Measurements from ENCODE around the gene FOXS1. TPM values are rescaled to one million over a fixed set of nuclear protein-coding genes. Genes with fewer than 3 reads are reported as not detected.
A peak's percentile ranks its signal among the peaks of the same experiment; 100 is the strongest.

The FOXS1 gene
- total and polyA plus RNA-seq, 4 donors = 1.4 to 3.2 (median 2.5) TPM

GRCh38 chr20:31824125-31824485 is 21.3 kb downstream of the FOXS1 start:
- Histone ChIP-seq H3K4me1 (ENCODE audit: control insufficient read depth in 5 of 5, insufficient read depth in 5 of 5, low read length in 5 of 5) (peaks cover 0 to 15% (median 3%) of the 10 kb centered on the region in 5 donors), H3K9ac (ENCODE audit: insufficient read depth in 1 of 2, low read length in 2 of 2) (no peak overlapping the region), H3K9me3 (ENCODE audit: control insufficient read depth in 4 of 4, insufficient read depth in 3 of 4, low read length in 3 of 4) (no peaks in the 10 kb centered on the region), H3K27ac (ENCODE audit: low read depth in 1 of 2, low read length in 1 of 2) (no peak overlapping the region), H3K4me3 (no peak overlapping the region), H3K36me3 (ENCODE audit: control insufficient read depth in 4 of 4, insufficient read depth in 4 of 4, low read length in 4 of 4) (no peaks in the 10 kb centered on the region), H3K27me3 (ENCODE audit: control insufficient read depth in 3 of 3, insufficient read depth in 3 of 3, low read length in 2 of 3) (no peaks in the 10 kb centered on the region)
- ATAC-seq (ENCODE audit: insufficient read depth, low FRiP score) (no peak), DNase-seq (no peak)
- no peak for TF ChIP-seq CTCF (IDR thresholded peaks at IDR 0.05; ENCODE audit: control extremely low read depth, extremely low read depth)
- 91 to 92% methylated on average over 4 of the region's 4 CpGs for WGBS, 2 donors

- Histone ChIP-seq H3K4me3 (no peak overlapping the region), H3K27me3 (ENCODE audit: control insufficient read depth in 3 of 3, insufficient read depth in 3 of 3, low read length in 2 of 3) (no peaks in the 10 kb centered on the region), H3K4me1 (ENCODE audit: control insufficient read depth in 5 of 5, insufficient read depth in 5 of 5, low read length in 5 of 5) (peaks cover 0 to 15% (median 3%) of the 10 kb centered on the region in 5 donors), H3K9ac (ENCODE audit: insufficient read depth in 1 of 2, low read length in 2 of 2) (peak overlapping the region in 1 of 2 donors; percentile 51), H3K9me3 (ENCODE audit: control insufficient read depth in 4 of 4, insufficient read depth in 3 of 4, low read length in 3 of 4) (no peaks in the 10 kb centered on the region), H3K36me3 (ENCODE audit: control insufficient read depth in 4 of 4, insufficient read depth in 4 of 4, low read length in 4 of 4) (no peaks in the 10 kb centered on the region), H3K27ac (ENCODE audit: low read depth in 1 of 2, low read length in 1 of 2) (no peak overlapping the region)
- WGBS, 2 donors = 63 to 68% methylated on average over 14 of the region's 14 CpGs
- ATAC-seq (ENCODE audit: insufficient read depth, low FRiP score) (no peak), DNase-seq (peak; percentile 36 to 51 (median 50))
- no peak for TF ChIP-seq CTCF (IDR thresholded peaks at IDR 0.05; ENCODE audit: control extremely low read depth, extremely low read depth)
These were observed 21.9 kb downstream of the FOXS1 start for GRCh38 chr20:31823360-31824124.

- H3K9me3 ChIP-seq (ENCODE audit: control insufficient read depth in 4 of 4, insufficient read depth in 3 of 4, low read length in 3 of 4) = no peaks in the 10 kb centered on the region
- H3K36me3 ChIP-seq (ENCODE audit: control insufficient read depth in 4 of 4, insufficient read depth in 4 of 4, low read length in 4 of 4) = no peaks in the 10 kb centered on the region
- DNase-seq (peak; percentile 82 to 87 (median 84)), ATAC-seq (ENCODE audit: insufficient read depth, low FRiP score) (peak; percentile 89)
- peak overlapping the region in 1 of 2 donors; percentile 51 for H3K9ac ChIP-seq (ENCODE audit: insufficient read depth in 1 of 2, low read length in 2 of 2)
- WGBS, 2 donors = 7% methylated on average over 21 to 29 of the region's 29 CpGs
- no peaks in the 10 kb centered on the region for H3K27me3 ChIP-seq (ENCODE audit: control insufficient read depth in 3 of 3, insufficient read depth in 3 of 3, low read length in 2 of 3)
- H3K4me1 ChIP-seq (ENCODE audit: control insufficient read depth in 5 of 5, insufficient read depth in 5 of 5, low read length in 5 of 5) = peaks cover 0 to 15% (median 3%) of the 10 kb centered on the region in 5 donors
- H3K27ac ChIP-seq (ENCODE audit: low read depth in 1 of 2, low read length in 1 of 2) = peak overlapping the region in 1 of 2 donors; percentile 16
- peak; percentile 95 for TF ChIP-seq CTCF (IDR thresholded peaks at IDR 0.05; ENCODE audit: control extremely low read depth, extremely low read depth)
- no peak overlapping the region for H3K4me3 ChIP-seq
These were observed 22.7 kb downstream of the FOXS1 start for GRCh38 chr20:31822421-31823330.

Measured in lung (tissue), 12 donors.